Left ventricle myocardium inferior (tissue), 1 donor: ENCODE measurements around the gene OPCML. TPM values are rescaled to one million over a fixed set of nuclear protein-coding genes. Genes with fewer than 3 reads are reported as not detected.

Source experiments
- DNase-seq: peaks from one replicate; pipeline ENCODE4 v3.0.0-alpha.2; 2020
- H3K27ac ChIP-seq: fragments of 200-600 bp; replicated peaks from 2 replicates; pipeline ENCODE4 v1.8.0; 2021
- H3K27me3 ChIP-seq: fragments of 200-600 bp; 2 replicates; pipeline ENCODE4 v1.8.0; 2021; ENCODE audit warnings: low read depth
- H3K36me3 ChIP-seq: fragments of 200-600 bp; 2 replicates; pipeline ENCODE4 v1.8.0; 2021
- H3K4me1 ChIP-seq: fragments of 200-600 bp; 2 replicates; pipeline ENCODE4 v1.8.0; 2021
- H3K4me3 ChIP-seq: fragments of 200-600 bp; 2 replicates; pipeline ENCODE4 v1.8.0; 2021; ENCODE audit warnings: mild to moderate bottlenecking, moderate library complexity
- H3K9me3 ChIP-seq: fragments of 200-600 bp; replicated peaks from 2 replicates; pipeline ENCODE4 v1.8.0; 2021
- CTCF ChIP-seq: fragments of 200-600 bp; IDR thresholded peaks from 2 replicates; pipeline ENCODE4 v1.8.0; 2021; ENCODE audit warnings: antibody characterized with exemption, mild to moderate bottlenecking, borderline replicate concordance
- intact Hi-C: fragments of 100-400 bp; cut with micrococcal nuclease; formaldehyde crosslinking; loops from one replicate; pipeline ENCODE4 v1.11.0; 2022
- total RNA-seq: library from RNA; stranded (reverse); fragmentation: NEBNext Ultra II Directional; extraction: Animal tissue kit (Norgen Biotek cat#: 25700); gene quantifications from one replicate; pipeline ENCODE4 v1.2.1, GENCODE V29; 2021
- donor health status: DM: no; HTN: yes; CAD: no; lungs with severe emphysema.

Gene OPCML
- total RNA-seq, 1 donor from 2014 or later: 0.63 TPM

GRCh38 chr11:132540581-132540980 is 991.7 kb downstream of the OPCML start:
- intact Hi-C loops: no loop called here
- TF ChIP-seq CTCF: no peak
- H3K27ac ChIP-seq: no peak overlapping the region
- H3K9me3 ChIP-seq: no peaks in the 10 kb centered on the region
- DNase-seq: no peak
- H3K4me1 ChIP-seq: peaks cover 11% of the 10 kb centered on the region
- no peaks in the 10 kb centered on the region for H3K36me3 ChIP-seq
- H3K4me3 ChIP-seq: no peak overlapping the region
- H3K27me3 ChIP-seq: no peaks in the 10 kb centered on the region

- Histone ChIP-seq H3K27me3 (peaks cover 4% of the 10 kb centered on the region), H3K4me3 (no peak overlapping the region), H3K4me1 (peaks cover 11% of the 10 kb centered on the region), H3K9me3 (no peaks in the 10 kb centered on the region), H3K36me3 (no peaks in the 10 kb centered on the region), H3K27ac (no peak overlapping the region)
- no peak for TF ChIP-seq CTCF
- intact Hi-C loops: no loop called here
- DNase-seq: no peak
Measured at GRCh38 chr11:132539590-132540368, 992.5 kb downstream of the OPCML start.

- peaks cover 11% of the 10 kb centered on the region for H3K4me1 ChIP-seq
- no peak for TF ChIP-seq CTCF
- H3K27me3 ChIP-seq: peaks cover 7% of the 10 kb centered on the region
- H3K36me3 ChIP-seq: no peaks in the 10 kb centered on the region
- no peaks in the 10 kb centered on the region for H3K9me3 ChIP-seq
- no peak for DNase-seq
- no peak overlapping the region for H3K27ac ChIP-seq
- H3K4me3 ChIP-seq: no peak overlapping the region
- intact Hi-C loops: no loop called here
Measured at GRCh38 chr11:132538642-132539041, 993.7 kb downstream of the OPCML start.

GRCh38 chr11:132535830-132536229 is 996.5 kb downstream of the OPCML start:
- Histone ChIP-seq H3K4me1 (peaks cover 7% of the 10 kb centered on the region), H3K27me3 (peaks cover 19% of the 10 kb centered on the region), H3K4me3 (no peak overlapping the region), H3K27ac (no peak overlapping the region), H3K9me3 (no peaks in the 10 kb centered on the region), H3K36me3 (no peaks in the 10 kb centered on the region)
- DNase-seq: no peak
- TF ChIP-seq CTCF: no peak
- intact Hi-C loops: no loop called here

GRCh38 chr11:132531921-132532320 is 1000.4 kb downstream of the OPCML start:
- Histone ChIP-seq H3K9me3 (no peaks in the 10 kb centered on the region), H3K36me3 (no peaks in the 10 kb centered on the region), H3K4me1 (no peaks in the 10 kb centered on the region), H3K27ac (no peak overlapping the region), H3K4me3 (no peak overlapping the region), H3K27me3 (peaks cover 19% of the 10 kb centered on the region)
- no peak for DNase-seq
- TF ChIP-seq CTCF: no peak
- intact Hi-C loops: no loop called here
